OCI-LY3 (cell line): ENCODE results near the gene CDH4.

ENCODE experiments used
- EZH2phosphoT487 ChIP-seq: fragments of 200-600 bp; shearing (Covaris generic); IDR thresholded peaks from 2 replicates; pipeline ENCODE4 v1.6.1; 2018; ENCODE audit warnings: antibody characterized with exemption, mixed run types, low read depth
- TF ChIP-seq, protein P1 (sequence below): fragments of 200-600, 300-600 bp; sonication (generic); IDR thresholded peaks from 2 replicates; pipeline ENCODE4 v1.5.1; 2014; ENCODE audit warnings: antibody characterized with exemption, low read length, low read depth

DNA sequence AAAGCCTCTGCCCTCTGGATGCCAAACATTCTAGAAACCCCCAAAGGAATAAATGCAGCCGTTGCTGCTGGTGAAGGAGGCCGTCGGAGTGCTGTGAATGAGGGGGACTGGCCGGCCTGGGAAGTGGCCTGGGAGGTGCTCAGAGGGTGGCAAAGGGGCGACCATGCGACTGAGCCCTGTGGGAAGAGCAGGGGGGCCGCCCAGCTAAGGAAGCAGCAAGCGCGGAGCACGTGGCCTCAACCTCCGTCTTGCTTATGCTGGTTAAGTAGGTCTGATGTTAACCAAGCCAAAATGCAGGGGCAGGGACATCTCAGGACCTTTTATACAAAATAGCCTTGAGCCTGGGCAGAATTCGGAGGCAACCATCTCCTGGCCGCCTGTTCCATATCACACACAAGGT lies 432.1 kb downstream of the CDH4 start:
- TF ChIP-seq, protein P1, sequence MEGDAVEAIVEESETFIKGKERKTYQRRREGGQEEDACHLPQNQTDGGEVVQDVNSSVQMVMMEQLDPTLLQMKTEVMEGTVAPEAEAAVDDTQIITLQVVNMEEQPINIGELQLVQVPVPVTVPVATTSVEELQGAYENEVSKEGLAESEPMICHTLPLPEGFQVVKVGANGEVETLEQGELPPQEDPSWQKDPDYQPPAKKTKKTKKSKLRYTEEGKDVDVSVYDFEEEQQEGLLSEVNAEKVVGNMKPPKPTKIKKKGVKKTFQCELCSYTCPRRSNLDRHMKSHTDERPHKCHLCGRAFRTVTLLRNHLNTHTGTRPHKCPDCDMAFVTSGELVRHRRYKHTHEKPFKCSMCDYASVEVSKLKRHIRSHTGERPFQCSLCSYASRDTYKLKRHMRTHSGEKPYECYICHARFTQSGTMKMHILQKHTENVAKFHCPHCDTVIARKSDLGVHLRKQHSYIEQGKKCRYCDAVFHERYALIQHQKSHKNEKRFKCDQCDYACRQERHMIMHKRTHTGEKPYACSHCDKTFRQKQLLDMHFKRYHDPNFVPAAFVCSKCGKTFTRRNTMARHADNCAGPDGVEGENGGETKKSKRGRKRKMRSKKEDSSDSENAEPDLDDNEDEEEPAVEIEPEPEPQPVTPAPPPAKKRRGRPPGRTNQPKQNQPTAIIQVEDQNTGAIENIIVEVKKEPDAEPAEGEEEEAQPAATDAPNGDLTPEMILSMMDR, result no peak
- no peak for TF ChIP-seq EZH2phosphoT487
